K562 (cell line): ENCODE data around the gene TERC. TPM values are rescaled to one million over a fixed set of nuclear protein-coding genes. Genes with fewer than 3 reads are reported as not detected.

Experiments
- ATAC-seq: fragments of 200-7000 bp; cut with Tn5 transposase; 3 replicates; pipeline ENCODE4 v1.9.1; 2020; ENCODE audit warnings: moderate library complexity
- BruUV-seq: library from RNA; stranded (reverse); fragments of 400-500 nt; replicated peaks from 2 replicates; lab custom pipeline; 2021; lab: Mats Ljungman, UMichigan
- CTCF ChIA-PET: fragments of 300-600 bp; formaldehyde crosslinking; extraction: SDS; loops from one replicate; lab custom pipeline; 2021; ENCODE audit warnings: low intra/inter-chr PET ratio; lab: Yijun Ruan, JAX
- POLR2A ChIA-PET: fragments of 300-600, 350-650 bp; sonication (Branson Sonifier 250); formaldehyde crosslinking; extraction: SDS; loops from one replicate; lab custom pipeline; 2021; ENCODE audit warnings: antibody characterized with exemption, inconsistent platforms; lab: Yijun Ruan, JAX
- DNase-seq, 4 experiments: peaks; one replicate each; pipeline versions ENCODE4 v3.0.0 to v3.0.0-alpha.2; 2011 to 2018; ENCODE audit warnings: low spot score in 3 of 4, mixed read lengths in 3 of 4; ENCODE audit errors: extremely low read depth in 1 of 4
- FAIRE-seq: peaks from 2 replicates; lab custom pipeline; 2011; peaks lifted over from hg19 to GRCh38; lab: Jason Lieb, UNC
- H2AFZ ChIP-seq: 2 replicates; pipeline ENCODE4 v1.6.0; 2011; ENCODE audit warnings: low read depth, low read length, control low read depth, inconsistent platforms
- H3K27ac ChIP-seq: fragments of 200-600 bp; 3 replicates; pipeline ENCODE4 v1.8.0; 2011; ENCODE audit warnings: low read depth, mild to moderate bottlenecking, control low read depth, inconsistent platforms, low read length, moderate library complexity, mixed read lengths; ENCODE audit errors: extremely low read depth
- H3K27me3 ChIP-seq, 2 experiments: fragments of 300-600 bp in 1 of 2; 2 replicates in 1 of 2; 3 replicates in 1 of 2; pipeline versions ENCODE4 v1.6.0 to v1.8.0; 2011; ENCODE audit warnings: inconsistent platforms in 2 of 2, low read length in 2 of 2, mild to moderate bottlenecking in 1 of 2, mixed read lengths in 1 of 2, moderate library complexity in 1 of 2; ENCODE audit not compliant: control insufficient read depth in 2 of 2, insufficient read depth in 2 of 2
- H3K36me3 ChIP-seq: fragments of 300-600 bp; 3 replicates; pipeline ENCODE4 v1.8.0; 2011; ENCODE audit warnings: mild to moderate bottlenecking, low read length, inconsistent platforms; ENCODE audit not compliant: control insufficient read depth, insufficient read depth
- H3K4me1 ChIP-seq, 2 experiments: fragments of 200-600 bp in 1 of 2; replicated peaks in 1 of 2; 2 replicates in 1 of 2; 3 replicates in 1 of 2; pipeline versions ENCODE4 v1.5.1 to v1.8.0; 2011; ENCODE audit warnings: inconsistent platforms in 2 of 2, low read length in 2 of 2, mild to moderate bottlenecking in 1 of 2, mixed read lengths in 1 of 2, moderate library complexity in 1 of 2; ENCODE audit not compliant: control insufficient read depth in 2 of 2, insufficient read depth in 2 of 2
- H3K4me2 ChIP-seq: 2 replicates; pipeline ENCODE4 v1.6.1; 2011; ENCODE audit warnings: low read length, control low read depth, inconsistent platforms, mixed read lengths; ENCODE audit not compliant: insufficient read depth
- H3K4me3 ChIP-seq: fragments of 200-600 bp; sonication (generic), shearing (Covaris generic); 2 replicates; pipeline ENCODE4 v1.5.1; 2016; ENCODE audit warnings: control low read depth, inconsistent platforms
- H3K79me2 ChIP-seq: fragments of 200-600 bp; 3 replicates; pipeline ENCODE4 v1.8.0; 2011; ENCODE audit warnings: low read length, inconsistent platforms; ENCODE audit not compliant: control insufficient read depth, insufficient read depth
- H3K9ac ChIP-seq, 2 experiments: 2 replicates each; pipeline versions ENCODE4 v1.6.0 to v1.6.1; 2011; ENCODE audit warnings: low read depth in 2 of 2, low read length in 2 of 2, control low read depth in 1 of 2, inconsistent platforms in 1 of 2, mild to moderate bottlenecking in 1 of 2, mixed read lengths in 1 of 2; ENCODE audit not compliant: insufficient read depth in 1 of 2
- H3K9me1 ChIP-seq: one replicate; pipeline ENCODE4 v1.6.0; 2011; ENCODE audit warnings: inconsistent platforms, mild to moderate bottlenecking, low read length, moderate library complexity; ENCODE audit not compliant: control insufficient read depth, insufficient read depth
- H3K9me3 ChIP-seq: replicated peaks from 2 replicates; pipeline ENCODE4 v1.5.1; 2011; ENCODE audit warnings: low read depth, low read length, inconsistent platforms; ENCODE audit not compliant: control insufficient read depth, insufficient read depth
- H4K20me1 ChIP-seq: replicated peaks from 2 replicates; pipeline ENCODE4 v1.6.1; 2011; ENCODE audit warnings: low read length, inconsistent platforms, mixed read lengths; ENCODE audit not compliant: control insufficient read depth, insufficient read depth
- C11orf30 ChIP-seq: fragments of 450-650 bp; IDR thresholded peaks from 2 replicates; pipeline ENCODE4 v1.6.1; 2016; ENCODE audit warnings: low read depth, mild to moderate bottlenecking
- ELF1 ChIP-seq: fragments of 200-800 bp; sonication (Bioruptor generic); IDR thresholded peaks from 2 replicates; pipeline ENCODE4 v1.6.1; 2016; ENCODE audit warnings: missing genetic modification characterization, missing compliant biosample characterization
- GABPA ChIP-seq: fragments of 200-800 bp; sonication (Bioruptor generic); conservative IDR thresholded peaks from 2 replicates; pipeline ENCODE4 v1.6.1; 2016; ENCODE audit warnings: low read depth, missing genetic modification characterization, missing compliant biosample characterization
- MAFF ChIP-seq: IDR thresholded peaks from 2 replicates; pipeline ENCODE4 v1.6.1; 2012; ENCODE audit warnings: low read length, improper control_type of control experiment
- MAFG ChIP-seq: fragments of 450-650 bp; conservative IDR thresholded peaks from 2 replicates; pipeline ENCODE4 v1.6.1; 2016; ENCODE audit warnings: missing genetic modification characterization, missing compliant biosample characterization
- MAFK ChIP-seq: IDR thresholded peaks from 2 replicates; pipeline ENCODE4 v1.6.1; 2011; ENCODE audit warnings: low read length, improper control_type of control experiment
- ZNF316 ChIP-seq: fragments of 450-650 bp; IDR thresholded peaks from 2 replicates; pipeline ENCODE4 v1.6.1; 2016
- WGBS: fragments of 100-300 bp; shearing (Covaris generic); methylation state at CpG from one replicate; pipeline ENCODE4 v1.1.6; 2016; ENCODE audit warnings: low coverage, mixed read lengths; ENCODE audit not compliant: insufficient coverage; ENCODE audit errors: missing lambda C conversion rate; 5-methylcytosine and 5-hydroxymethylcytosine counted together
- in situ Hi-C: fragments of 300-500 bp; cut with MboI; formaldehyde crosslinking; loops from 4 replicates; pipeline ENCODE4 v1.15.0; 2018; ENCODE audit warnings: inconsistent platforms, mixed read lengths
- intact Hi-C: fragments of 100-400 bp; cut with micrococcal nuclease; formaldehyde crosslinking; loops from 2 replicates; pipeline ENCODE4 v1.14.2; 2022
- polyA plus RNA-seq, 8 experiments: library from polyadenylated mRNA; depleted of rRNA in 4 of 8; stranded (reverse) in 5 of 8; unstranded in 3 of 8; fragments of >200 nt; fragmentation: Nextera tagmentation in 2 of 8; fragmentation: Illumina TruSeq in 1 of 8; extraction: Ambion mirVana in 2 of 8; extraction: Trizol in 1 of 8; gene quantifications; 2 replicates each; pipeline versions ENCODE4 v1.2.1 to v1.2.3, GENCODE V29; 2011 to 2014; ENCODE audit warnings: inconsistent platforms in 1 of 8, missing spikeins in 1 of 8
- total RNA-seq, 7 experiments: library from RNA; depleted of rRNA in 6 of 7; stranded (reverse); fragments of >200 nt in 6 of 7; fragmentation: Illumina TruSeq in 2 of 7; extraction: Trizol in 2 of 7; gene quantifications; 2 replicates each; pipeline versions ENCODE4 v1.2.1 to v1.2.3, GENCODE V29; 2011 to 2021; ENCODE audit warnings: low replicate concordance in 1 of 7

The TERC gene
- total and polyA plus RNA-seq, 9 of the 15 experiments (the other 6 are each of a cell fraction or from before 2014, with no cell fraction given) = 0.77 to 234 (median 27.9) TPM; not detected in 3

- no peaks in the 10 kb centered on the region for H3K79me2 ChIP-seq
- no peak for DNase-seq
- POLR2A ChIA-PET = no interaction called here
- no peak for FAIRE-seq
- in situ Hi-C loops = no loop called here
- no peaks in the 10 kb centered on the region for H3K9me1 ChIP-seq
- BruUV-seq = no TSS peak
- H3K9ac ChIP-seq = no peak overlapping the region
- no peak for ATAC-seq
- H3K36me3 ChIP-seq = peaks cover 83% of the 10 kb centered on the region
- no peaks in the 10 kb centered on the region; a peak in 1 of 5 replicates for H3K4me1 ChIP-seq
- H3K9me3 ChIP-seq = no peaks in the 10 kb centered on the region
- 93% methylated on average over 4 of the region's 4 CpGs for WGBS
- no peak overlapping the region for H3K27ac ChIP-seq
- intact Hi-C loops = no loop called here
- no peaks in the 10 kb centered on the region for H4K20me1 ChIP-seq
- H3K27me3 ChIP-seq = no peaks in the 10 kb centered on the region
- H3K4me3 ChIP-seq = no peak overlapping the region
- no peak overlapping the region for H2AFZ ChIP-seq
- peak; percentile 70 for TF ChIP-seq C11orf30
- TF ChIP-seq MAFG (tag) = 0 out of 2 replicates have a peak, but pooled peaks have one; percentile 27
- TF ChIP-seq MAFK = peak; percentile 58; the same call in 1 of the 2 replicates
- TF ChIP-seq GABPA = no peak
- TF ChIP-seq ELF1 (tag) = no peak
- peak; percentile 85 for TF ChIP-seq ZNF316
- peak; percentile 59 for TF ChIP-seq MAFF
- TF ChIP-seq, all 486 proteins: peak for 5
- CTCF ChIA-PET = interaction anchor here (0.5 kb wide), 1 partner anchor 957 kb away, joined by 3 read pairs; no protein-coding TSS in a partner anchor
- no peak overlapping the region for H3K4me2 ChIP-seq
Observed at GRCh38 chr3:169787120-169787519, 22.3 kb upstream of the TERC start.
